Sigmoid colon (tissue), 4 donors: ENCODE measurements around the gene PCDH8.

Source experiments
- CTCF ChIP-seq, 4 experiments: fragments of 450-650 bp in 3 of 4; fragments of 200-600 bp in 1 of 4; IDR thresholded peaks; one replicate each; pipeline ENCODE4 v1.5.1; 2016 to 2019; ENCODE audit warnings: antibody characterized with exemption in 4 of 4, mild to moderate bottlenecking in 3 of 4, moderate library complexity in 2 of 4
- EP300 ChIP-seq, 4 donors: sonication (generic); formaldehyde crosslinking; IDR thresholded peaks; one replicate each; pipeline ENCODE4 v1.6.1; 2017; ENCODE audit warnings: antibody characterized with exemption in 4 of 4
- POLR2A ChIP-seq, 2 donors: fragments of 450-650 bp; IDR thresholded peaks; one replicate each; pipeline ENCODE4 v1.6.1; 2016; ENCODE audit warnings: antibody characterized with exemption in 2 of 2, mild to moderate bottlenecking in 2 of 2, moderate library complexity in 2 of 2
- POLR2AphosphoS5 ChIP-seq, 4 donors: sonication (generic); formaldehyde crosslinking; IDR thresholded peaks; one replicate each; pipeline ENCODE4 v1.6.1; 2017; ENCODE audit warnings: antibody characterized with exemption in 4 of 4

GRCh38 chr13:52794589-52794988 lies 53.9 kb downstream of the PCDH8 start:
- TF ChIP-seq CTCF (IDR thresholded peaks at IDR 0.05) (no peak), EP300 (IDR thresholded peaks at IDR 0.05) (no peak), POLR2A (IDR thresholded peaks at IDR 0.05) (no peak), POLR2AphosphoS5 (IDR thresholded peaks at IDR 0.05) (no peak)
